Endothelial cell of umbilical vein (primary cell): ENCODE measurements around the gene CCNJL. TPM values are rescaled to one million over a fixed set of nuclear protein-coding genes. Genes with fewer than 3 reads are reported as not detected.

ENCODE experiments used
- BruUV-seq: library from RNA; stranded (reverse); fragments of 400-500 nt; replicated peaks from 2 replicates; lab custom pipeline; 2021; lab: Mats Ljungman, UMichigan
- CTCF ChIA-PET: fragments of 300-600, 350-600 bp; sonication (Branson Sonifier 250); formaldehyde crosslinking; loops from one replicate; lab custom pipeline; 2021; ENCODE audit warnings: antibody characterized with exemption, inconsistent platforms; lab: Charles Lee
- POLR2A ChIA-PET: fragments of 300-600, 350-600 bp; sonication (Branson Sonifier 250); formaldehyde crosslinking; loops from one replicate; lab custom pipeline; 2021; ENCODE audit warnings: antibody characterized with exemption, inconsistent platforms; lab: Charles Lee
- DNase-seq: peaks from one replicate; pipeline ENCODE4 v3.0.0-alpha.2; 2011; ENCODE audit warnings: low read depth, low spot score
- FAIRE-seq: peaks from 2 replicates; lab custom pipeline; 2011; peaks lifted over from hg19 to GRCh38; lab: Jason Lieb, UNC
- H2AFZ ChIP-seq: 2 replicates; pipeline ENCODE4 v1.6.0; 2012; ENCODE audit warnings: low read depth, low read length, control low read depth, inconsistent platforms
- H3K27ac ChIP-seq: 2 replicates; pipeline ENCODE4 v1.5.1; 2011; ENCODE audit warnings: low read depth, mild to moderate bottlenecking, control low read depth, low read length, moderate library complexity; ENCODE audit not compliant: insufficient read depth
- H3K27me3 ChIP-seq, 2 experiments: 2 replicates each; pipeline versions ENCODE4 v1.6.0 to v1.6.1; 2011; ENCODE audit warnings: low read length in 2 of 2, mixed read lengths in 1 of 2; ENCODE audit not compliant: control insufficient read depth in 2 of 2, insufficient read depth in 2 of 2
- H3K36me3 ChIP-seq, 2 experiments: 2 replicates in 1 of 2; 3 replicates in 1 of 2; pipeline ENCODE4 v1.5.1; 2011; ENCODE audit warnings: low read length in 2 of 2, mild to moderate bottlenecking in 1 of 2, moderate library complexity in 1 of 2; ENCODE audit not compliant: control insufficient read depth in 2 of 2, insufficient read depth in 2 of 2; ENCODE audit errors: extremely low read depth in 1 of 2
- H3K4me1 ChIP-seq: 3 replicates; pipeline ENCODE4 v1.5.1; 2011; ENCODE audit warnings: mild to moderate bottlenecking, low read length; ENCODE audit not compliant: control insufficient read depth, insufficient read depth; ENCODE audit errors: extremely low read depth
- H3K4me2 ChIP-seq: 2 replicates; pipeline ENCODE4 v1.6.1; 2011; ENCODE audit warnings: low read length, control low read depth, mixed read lengths; ENCODE audit not compliant: insufficient read depth
- H3K4me3 ChIP-seq, 3 experiments: fragments of 200-600 bp in 1 of 3; sonication (generic), shearing (Covaris generic) in 1 of 3; replicated peaks in 1 of 3; 2 replicates each; pipeline ENCODE4 v1.5.1; 2011 to 2016; ENCODE audit warnings: control low read depth in 3 of 3, low read length in 3 of 3, mild to moderate bottlenecking in 2 of 3, inconsistent platforms in 1 of 3, low read depth in 1 of 3, moderate library complexity in 1 of 3; ENCODE audit not compliant: insufficient read depth in 1 of 3
- H3K79me2 ChIP-seq: 2 replicates; pipeline ENCODE4 v1.6.0; 2012; ENCODE audit warnings: low read length, inconsistent platforms; ENCODE audit not compliant: control insufficient read depth, insufficient read depth
- H3K9ac ChIP-seq: replicated peaks from 2 replicates; pipeline ENCODE3; 2011; ENCODE audit warnings: low read length, control low read depth; ENCODE audit not compliant: insufficient read depth; ENCODE audit errors: extremely low read depth
- H3K9me1 ChIP-seq: replicated peaks from 3 replicates; pipeline ENCODE4 v1.6.0; 2011; ENCODE audit warnings: mild to moderate bottlenecking, low read length; ENCODE audit not compliant: control insufficient read depth, insufficient read depth; ENCODE audit errors: extremely low read depth
- H3K9me3 ChIP-seq: replicated peaks from 2 replicates; pipeline ENCODE4 v1.5.1; 2012; ENCODE audit warnings: low read length, inconsistent platforms; ENCODE audit not compliant: control insufficient read depth, insufficient read depth
- H4K20me1 ChIP-seq: replicated peaks from 2 replicates; pipeline ENCODE3; 2011; ENCODE audit warnings: mild to moderate bottlenecking, low read length; ENCODE audit not compliant: control insufficient read depth, insufficient read depth; ENCODE audit errors: extremely low read depth
- EZH2 ChIP-seq: IDR thresholded peaks from 2 replicates; pipeline ENCODE4 v1.6.1; 2012; ENCODE audit warnings: borderline replicate concordance, low read depth, mild to moderate bottlenecking, moderate library complexity, low read length, inconsistent platforms; ENCODE audit not compliant: severe bottlenecking
- FOS ChIP-seq: IDR thresholded peaks from 2 replicates; pipeline ENCODE4 v1.6.1; 2011; ENCODE audit warnings: mild to moderate bottlenecking, low read length, moderate library complexity, borderline replicate concordance; ENCODE audit not compliant: insufficient read depth
- GATA2 ChIP-seq: IDR thresholded peaks from 2 replicates; pipeline ENCODE4 v1.7.0; 2011; ENCODE audit warnings: low read depth, mild to moderate bottlenecking, moderate library complexity, mixed read lengths, low read length; ENCODE audit not compliant: insufficient read length, insufficient read depth
- JUN ChIP-seq: IDR thresholded peaks from 2 replicates; pipeline ENCODE4 v1.6.1; 2011; ENCODE audit warnings: borderline replicate concordance, low read depth; ENCODE audit not compliant: insufficient read length, insufficient read depth
- MYC ChIP-seq: IDR thresholded peaks from one replicate; pipeline ENCODE4 v1.6.1; 2011; ENCODE audit warnings: mild to moderate bottlenecking, low read depth, low read length
- POLR2A ChIP-seq: IDR thresholded peaks from 2 replicates; pipeline ENCODE4 v1.6.1; 2012; ENCODE audit warnings: low read depth, mild to moderate bottlenecking, control low read depth, low read length
- POLR2AphosphoS5 ChIP-seq: IDR thresholded peaks from 2 replicates; pipeline ENCODE4 v1.6.1; 2012; ENCODE audit warnings: low read depth, mild to moderate bottlenecking, control low read depth, low read length, moderate library complexity; ENCODE audit not compliant: insufficient read depth
- dilution Hi-C: fragments of 300-500 bp; cut with MboI; formaldehyde crosslinking; loops from one replicate; pipeline ENCODE4 v1.15.0; 2019; ENCODE audit warnings: low sequenced_read_pairs; ENCODE audit not compliant: extremely low pct_ligation_motif_present
- intact Hi-C: fragments of 100-400 bp; cut with micrococcal nuclease; formaldehyde crosslinking; loops from one replicate; pipeline ENCODE4 v1.10.0; 2022
- polyA plus RNA-seq, 4 experiments: library from polyadenylated mRNA; depleted of rRNA in 3 of 4; stranded (reverse) in 3 of 4; unstranded in 1 of 4; fragments of >200 nt; gene quantifications; 2 replicates each; pipeline versions ENCODE4 v1.2.1 to v1.2.3, GENCODE V29; 2011 to 2012; ENCODE audit warnings: missing spikeins in 1 of 4
- total RNA-seq: library from RNA; stranded (reverse); gene quantifications from 2 replicates; pipeline ENCODE4 v1.2.3, GENCODE V29; 2021
- TF ChIP-seq, protein P1 (sequence below): IDR thresholded peaks from 2 replicates; pipeline ENCODE4 v1.6.1; 2011; ENCODE audit not compliant: insufficient read depth, insufficient read length
- TF ChIP-seq, protein P2 (sequence below), 2 donors: IDR thresholded peaks; 1 replicate in 1 of 2; 2 replicates in 1 of 2; pipeline ENCODE4 v1.5.1; 2011; ENCODE audit warnings: low read length in 2 of 2, mild to moderate bottlenecking in 2 of 2, moderate library complexity in 2 of 2, control low read depth in 1 of 2, inconsistent platforms in 1 of 2, low read depth in 1 of 2; ENCODE audit not compliant: insufficient read depth in 1 of 2; ENCODE audit errors: extremely low read depth in 1 of 2

CCNJL gene
- total and polyA plus RNA-seq, 2 donors (not counting 3 experiments of a cell fraction or from before 2014, with no cell fraction given): 20.0 to 21.3 TPM

DNA sequence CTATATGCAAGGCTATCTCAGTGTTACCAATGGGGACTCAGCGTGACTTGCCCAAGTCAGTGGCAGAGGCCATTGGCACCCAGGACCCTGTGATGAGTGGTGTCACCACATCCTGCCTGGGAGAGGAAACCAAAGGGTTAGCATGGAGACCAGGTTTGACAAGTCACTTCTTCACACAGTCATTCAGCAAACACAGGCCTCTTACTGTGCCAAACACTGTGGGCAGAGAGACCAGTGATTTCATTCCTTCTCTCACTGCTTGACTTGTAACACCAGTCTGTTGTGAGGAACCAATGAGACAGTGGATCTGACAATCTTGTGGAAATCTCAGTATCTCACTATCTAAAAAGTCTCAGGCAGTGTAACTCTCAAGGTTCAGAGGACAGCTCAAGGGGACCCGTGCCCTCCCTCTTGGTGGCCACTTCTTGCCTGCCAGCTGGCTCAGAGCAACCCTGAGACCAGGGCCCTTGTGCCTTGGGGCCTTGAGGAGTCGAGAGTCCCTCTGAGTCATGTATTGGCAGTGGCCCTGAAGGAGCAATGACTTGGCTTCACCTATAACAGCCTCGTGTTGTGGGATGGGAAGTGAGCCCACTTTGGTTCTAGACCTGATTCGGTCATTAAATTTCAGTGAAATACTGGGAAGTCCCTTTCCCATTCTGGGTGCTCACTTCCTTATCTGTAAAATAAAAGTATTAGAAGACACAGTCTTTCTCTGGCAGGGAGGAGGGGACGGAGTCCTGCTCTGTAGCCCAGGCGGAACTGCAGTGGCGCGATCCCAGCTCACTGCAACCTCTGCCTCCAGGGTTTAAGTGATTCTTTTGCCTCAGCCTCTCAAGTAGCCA is 81.5 kb downstream of the CCNJL start:
- H3K27ac ChIP-seq: no peak overlapping the region
- FAIRE-seq (no peak), DNase-seq (no peak)
- peaks cover 4% of the 10 kb centered on the region for H3K4me1 ChIP-seq
- POLR2A ChIA-PET: no interaction called here
- H3K4me3 ChIP-seq: no peak overlapping the region
- no peaks in the 10 kb centered on the region for H3K9me3 ChIP-seq
- H3K9me1 ChIP-seq: no peaks in the 10 kb centered on the region
- no peak overlapping the region for H3K9ac ChIP-seq
- H3K4me2 ChIP-seq: no peak overlapping the region
- H3K79me2 ChIP-seq: no peaks in the 10 kb centered on the region
- no peak overlapping the region for H2AFZ ChIP-seq
- CTCF ChIA-PET: interaction anchor here (1.2 to 1.5 kb wide), 2 partner anchors 9 to 150 kb away, joined by 3 read pairs; no protein-coding TSS in a partner anchor
- H3K36me3 ChIP-seq: no peaks in the 10 kb centered on the region
- BruUV-seq: no TSS peak
- no peaks in the 10 kb centered on the region for H3K27me3 ChIP-seq
- no peak for TF ChIP-seq FOS
- TF ChIP-seq MYC: no peak
- TF ChIP-seq POLR2AphosphoS5: no peak
- TF ChIP-seq, protein P1, sequence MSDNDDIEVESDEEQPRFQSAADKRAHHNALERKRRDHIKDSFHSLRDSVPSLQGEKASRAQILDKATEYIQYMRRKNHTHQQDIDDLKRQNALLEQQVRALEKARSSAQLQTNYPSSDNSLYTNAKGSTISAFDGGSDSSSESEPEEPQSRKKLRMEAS: no peak
- TF ChIP-seq GATA2: no peak
- TF ChIP-seq EZH2: no peak
- no peak for TF ChIP-seq JUN
- no peak for TF ChIP-seq POLR2A
- TF ChIP-seq, protein P2, sequence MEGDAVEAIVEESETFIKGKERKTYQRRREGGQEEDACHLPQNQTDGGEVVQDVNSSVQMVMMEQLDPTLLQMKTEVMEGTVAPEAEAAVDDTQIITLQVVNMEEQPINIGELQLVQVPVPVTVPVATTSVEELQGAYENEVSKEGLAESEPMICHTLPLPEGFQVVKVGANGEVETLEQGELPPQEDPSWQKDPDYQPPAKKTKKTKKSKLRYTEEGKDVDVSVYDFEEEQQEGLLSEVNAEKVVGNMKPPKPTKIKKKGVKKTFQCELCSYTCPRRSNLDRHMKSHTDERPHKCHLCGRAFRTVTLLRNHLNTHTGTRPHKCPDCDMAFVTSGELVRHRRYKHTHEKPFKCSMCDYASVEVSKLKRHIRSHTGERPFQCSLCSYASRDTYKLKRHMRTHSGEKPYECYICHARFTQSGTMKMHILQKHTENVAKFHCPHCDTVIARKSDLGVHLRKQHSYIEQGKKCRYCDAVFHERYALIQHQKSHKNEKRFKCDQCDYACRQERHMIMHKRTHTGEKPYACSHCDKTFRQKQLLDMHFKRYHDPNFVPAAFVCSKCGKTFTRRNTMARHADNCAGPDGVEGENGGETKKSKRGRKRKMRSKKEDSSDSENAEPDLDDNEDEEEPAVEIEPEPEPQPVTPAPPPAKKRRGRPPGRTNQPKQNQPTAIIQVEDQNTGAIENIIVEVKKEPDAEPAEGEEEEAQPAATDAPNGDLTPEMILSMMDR (IDR thresholded peaks at IDR 0.05; ENCODE audit: extremely low read depth in 1 of 2, insufficient read depth in 1 of 2, low read depth in 1 of 2, low read length in 2 of 2): no peak
- intact Hi-C loops: no loop called here
- H4K20me1 ChIP-seq: no peaks in the 10 kb centered on the region
- dilution Hi-C loops: no loop called here
